Measurements from ENCODE around the gene TOX2.

GRCh38 chr20:44009679-44009992 lies 95.0 kb downstream of the TOX2 start:
- no peak for TF ChIP-seq POLR2A (IDR thresholded peaks at IDR 0.05; ENCODE audit: low read depth, low read length)
- no peak for TF ChIP-seq SPI1 (IDR thresholded peaks at IDR 0.05; ENCODE audit: low read depth, low read length)
- TF ChIP-seq POLR2AphosphoS5 (IDR thresholded peaks at IDR 0.05; ENCODE audit: low read depth, low read length), result no peak
- TF ChIP-seq PAX5 (IDR thresholded peaks at IDR 0.05; ENCODE audit: insufficient read depth, low read length, severe bottlenecking), result no peak
- no peak for TF ChIP-seq TAF1 (IDR thresholded peaks at IDR 0.05; ENCODE audit: low read depth, low read length)
- TF ChIP-seq POU2F2 (IDR thresholded peaks at IDR 0.05; ENCODE audit: low read depth, low read length), result no peak

Measured in GM12891 (cell line).